K562 (cell line): Measurements from ENCODE around the gene TRPC1. TPM values are rescaled to one million over a fixed set of nuclear protein-coding genes. Genes with fewer than 3 reads are reported as not detected.

Experiments used
- IFI16 ChIP-seq: fragments of 250-450 bp; sonication (Bioruptor Pico); IDR thresholded peaks from 2 replicates; pipeline ENCODE4 v2.1.2; 2022; ENCODE audit warnings: mild to moderate bottlenecking, inconsistent platforms
- LCOR ChIP-seq: sonication (generic); formaldehyde crosslinking; IDR thresholded peaks from 2 replicates; pipeline ENCODE4 v1.8.0; 2022; ENCODE audit warnings: mild to moderate bottlenecking, missing genetic modification reagents
- MTF1 ChIP-seq: fragments of 250-450 bp; sonication (Bioruptor Pico); IDR thresholded peaks from 2 replicates; pipeline ENCODE4 v1.9.0; 2021; ENCODE audit warnings: moderate library complexity, mild to moderate bottlenecking, inconsistent platforms, borderline replicate concordance
- NCOA6 ChIP-seq: fragments of 450-650 bp; IDR thresholded peaks from 2 replicates; pipeline ENCODE4 v1.6.1; 2017; ENCODE audit warnings: mild to moderate bottlenecking
- RFX1 ChIP-seq: fragments of 450-650 bp; IDR thresholded peaks from 2 replicates; pipeline ENCODE4 v1.6.1; 2016; ENCODE audit warnings: mild to moderate bottlenecking, moderate library complexity
- TCFL5 ChIP-seq: fragments of 250-450 bp; sonication (Bioruptor Pico); conservative IDR thresholded peaks from 2 replicates; pipeline ENCODE4 v1.6.1; 2021; ENCODE audit warnings: mild to moderate bottlenecking, moderate library complexity, matching md5 sums
- USF1 ChIP-seq: sonication (generic); formaldehyde crosslinking; IDR thresholded peaks from 2 replicates; pipeline ENCODE4 v1.9.0; 2022; ENCODE audit warnings: mild to moderate bottlenecking, missing genetic modification reagents
- ZBTB11 ChIP-seq, 3 experiments: fragments of 200-800 bp in 1 of 3; fragments of 250-450 bp in 1 of 3; fragments of 450-650 bp in 1 of 3; sonication (Bioruptor Pico) in 1 of 3; sonication (Bioruptor generic) in 1 of 3; formaldehyde crosslinking in 1 of 3; IDR thresholded peaks; 2 replicates each; pipeline versions ENCODE4 v1.6.1 to v1.8.0; 2016 to 2022; ENCODE audit warnings: mild to moderate bottlenecking in 2 of 3, missing genetic modification characterization in 2 of 3, missing compliant biosample characterization in 1 of 3, moderate library complexity in 1 of 3
- ZNF316 ChIP-seq: fragments of 450-650 bp; IDR thresholded peaks from 2 replicates; pipeline ENCODE4 v1.6.1; 2016
- ZNF695 ChIP-seq: fragments of 450-650 bp; formaldehyde crosslinking; IDR thresholded peaks from 2 replicates; pipeline ENCODE4 v1.4.0; 2020; ENCODE audit warnings: mild to moderate bottlenecking, moderate library complexity
- ZNF75A ChIP-seq: fragments of 450-650 bp; formaldehyde crosslinking; IDR thresholded peaks from 2 replicates; pipeline ENCODE4 v1.4.0; 2020; ENCODE audit warnings: mild to moderate bottlenecking
- polyA plus RNA-seq, 8 experiments: library from polyadenylated mRNA; depleted of rRNA in 4 of 8; stranded (reverse) in 5 of 8; unstranded in 3 of 8; fragments of >200 nt; fragmentation: Nextera tagmentation in 2 of 8; fragmentation: Illumina TruSeq in 1 of 8; extraction: Ambion mirVana in 2 of 8; extraction: Trizol in 1 of 8; gene quantifications; 2 replicates each; pipeline versions ENCODE4 v1.2.1 to v1.2.3, GENCODE V29; 2011 to 2014; ENCODE audit warnings: inconsistent platforms in 1 of 8, missing spikeins in 1 of 8
- total RNA-seq, 7 experiments: library from RNA; depleted of rRNA in 6 of 7; stranded (reverse); fragments of >200 nt in 6 of 7; fragmentation: Illumina TruSeq in 2 of 7; extraction: Trizol in 2 of 7; gene quantifications; 2 replicates each; pipeline versions ENCODE4 v1.2.1 to v1.2.3, GENCODE V29; 2011 to 2021; ENCODE audit warnings: low replicate concordance in 1 of 7
- TF ChIP-seq, protein P1 (sequence below), 2 experiments: IDR thresholded peaks in 1 of 2; conservative IDR thresholded peaks in 1 of 2; 2 replicates each; pipeline ENCODE4 v1.6.1; 2016; ENCODE audit warnings: low read depth in 2 of 2, mild to moderate bottlenecking in 1 of 2, missing compliant biosample characterization in 1 of 2, missing genetic modification characterization in 1 of 2, moderate library complexity in 1 of 2

Gene TRPC1
- total and polyA plus RNA-seq, 9 of the 15 experiments (the other 6 are each of a cell fraction or from before 2014, with no cell fraction given), result 1.4 to 6.5 (median 3.0) TPM

DNA sequence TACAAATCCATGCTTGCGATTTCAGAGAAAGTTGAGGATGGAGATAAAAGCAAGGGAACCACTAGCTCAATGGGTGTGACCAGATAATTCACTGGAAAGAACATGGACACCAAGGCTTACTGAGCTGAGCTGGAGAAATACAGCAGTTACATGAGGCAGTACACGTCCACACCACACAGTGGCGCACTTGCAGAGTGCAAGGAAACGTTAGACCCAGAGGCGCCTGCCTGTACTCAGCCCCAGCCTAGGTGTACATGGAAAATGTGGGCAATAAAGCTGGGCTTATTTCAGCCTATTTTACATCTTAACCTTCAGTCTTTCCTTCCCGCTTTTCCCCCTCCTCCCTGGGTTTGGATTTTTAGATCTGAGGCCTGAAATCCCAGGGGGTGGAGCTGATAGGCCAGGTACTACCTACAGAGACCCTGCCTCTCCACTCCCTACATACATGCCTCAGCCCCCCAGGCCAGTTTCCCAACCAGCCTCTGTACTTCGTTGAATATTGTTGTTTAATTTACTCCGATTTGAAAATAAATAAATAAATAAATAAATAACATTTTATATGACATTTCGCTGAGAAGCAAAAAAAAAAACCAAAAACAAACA is 105.0 kb downstream of the TRPC1 start (continued):
- TF ChIP-seq, protein P1, sequence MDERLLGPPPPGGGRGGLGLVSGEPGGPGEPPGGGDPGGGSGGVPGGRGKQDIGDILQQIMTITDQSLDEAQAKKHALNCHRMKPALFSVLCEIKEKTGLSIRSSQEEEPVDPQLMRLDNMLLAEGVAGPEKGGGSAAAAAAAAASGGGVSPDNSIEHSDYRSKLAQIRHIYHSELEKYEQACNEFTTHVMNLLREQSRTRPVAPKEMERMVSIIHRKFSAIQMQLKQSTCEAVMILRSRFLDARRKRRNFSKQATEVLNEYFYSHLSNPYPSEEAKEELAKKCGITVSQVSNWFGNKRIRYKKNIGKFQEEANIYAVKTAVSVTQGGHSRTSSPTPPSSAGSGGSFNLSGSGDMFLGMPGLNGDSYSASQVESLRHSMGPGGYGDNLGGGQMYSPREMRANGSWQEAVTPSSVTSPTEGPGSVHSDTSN (CRISPR knock-in tag; IDR thresholded peaks at IDR 0.05; ENCODE audit: low read depth), result no peak
- TF ChIP-seq, protein P1 (tag; conservative IDR thresholded peaks at IDR 0.05; ENCODE audit: low read depth), result no peak
- TF ChIP-seq IFI16 (no peak), MTF1 (CRISPR knock-in tag) (no peak), TCFL5 (CRISPR knock-in tag) (no peak), ZNF316 (0 out of 2 replicates have a peak, but pooled peaks have one; percentile 5), ZBTB11 (CRISPR knock-in tag; IDR thresholded peaks at IDR 0.05) (no peak), ZNF75A (CRISPR knock-in tag) (no peak), NCOA6 (no peak), USF1 (CRISPR knock-in tag) (no peak), ZNF695 (no peak), RFX1 (no peak), LCOR (CRISPR knock-in tag) (0 out of 2 replicates have a peak, but pooled peaks have one; percentile 27)
